Osteoblast (primary cell): Measurements from ENCODE around the gene GRWD1. TPM values are rescaled to one million over a fixed set of nuclear protein-coding genes. Genes with fewer than 3 reads are reported as not detected.

Source experiments
- DNase-seq: peaks from one replicate; pipeline ENCODE4 v3.0.0; 2011; ENCODE audit warnings: low spot score, mixed read lengths; ENCODE audit not compliant: insufficient read length; ENCODE audit errors: missing footprints
- H2AFZ ChIP-seq: 2 replicates; pipeline ENCODE4 v1.6.0; 2011; ENCODE audit warnings: mild to moderate bottlenecking, low read length
- H3K27ac ChIP-seq: 2 replicates; pipeline ENCODE4 v1.5.1; 2011; ENCODE audit warnings: mild to moderate bottlenecking, low read depth, low read length, moderate library complexity
- H3K27me3 ChIP-seq: 2 replicates; pipeline ENCODE4 v1.6.0; 2012; ENCODE audit warnings: mild to moderate bottlenecking, control low read depth, inconsistent platforms, low read length, moderate library complexity; ENCODE audit not compliant: insufficient read depth
- H3K36me3 ChIP-seq: 2 replicates; pipeline ENCODE4 v1.5.1; 2011; ENCODE audit warnings: mild to moderate bottlenecking, low read length, control low read depth, moderate library complexity; ENCODE audit not compliant: insufficient read depth
- H3K4me1 ChIP-seq: 2 replicates; pipeline ENCODE4 v1.5.1; 2011; ENCODE audit warnings: mild to moderate bottlenecking, low read length, control low read depth, moderate library complexity; ENCODE audit not compliant: insufficient read depth
- H3K4me2 ChIP-seq: 2 replicates; pipeline ENCODE4 v1.6.0; 2011; ENCODE audit warnings: mild to moderate bottlenecking, low read length; ENCODE audit not compliant: insufficient read depth
- H3K4me3 ChIP-seq: fragments of 200-600 bp; sonication (generic); 3 replicates; pipeline ENCODE4 v1.5.1; 2012; ENCODE audit warnings: mild to moderate bottlenecking, low read length, inconsistent platforms; ENCODE audit not compliant: insufficient read depth
- H3K79me2 ChIP-seq: 2 replicates; pipeline ENCODE4 v1.6.0; 2012; ENCODE audit warnings: mild to moderate bottlenecking, low read length, control low read depth, inconsistent platforms; ENCODE audit not compliant: insufficient read depth
- H3K9me3 ChIP-seq: 2 replicates; pipeline ENCODE4 v1.5.1; 2011; ENCODE audit warnings: low read depth, low read length, control low read depth
- H4K20me1 ChIP-seq: 2 replicates; pipeline ENCODE4 v1.6.0; 2012; ENCODE audit warnings: mild to moderate bottlenecking, low read length, control low read depth; ENCODE audit not compliant: insufficient read depth
- total RNA-seq: library from RNA; depleted of rRNA; stranded (reverse); fragments of >200 nt; gene quantifications from 2 replicates; pipeline ENCODE4 v1.2.3, GENCODE V29; 2012
- TF ChIP-seq, protein P1 (sequence below): IDR thresholded peaks from 2 replicates; pipeline ENCODE4 v1.5.1; 2011; ENCODE audit warnings: mild to moderate bottlenecking, low read depth, low read length, moderate library complexity; ENCODE audit errors: extremely low read depth

Gene GRWD1
- total RNA-seq, 1 donor = 25.0 TPM

DNA sequence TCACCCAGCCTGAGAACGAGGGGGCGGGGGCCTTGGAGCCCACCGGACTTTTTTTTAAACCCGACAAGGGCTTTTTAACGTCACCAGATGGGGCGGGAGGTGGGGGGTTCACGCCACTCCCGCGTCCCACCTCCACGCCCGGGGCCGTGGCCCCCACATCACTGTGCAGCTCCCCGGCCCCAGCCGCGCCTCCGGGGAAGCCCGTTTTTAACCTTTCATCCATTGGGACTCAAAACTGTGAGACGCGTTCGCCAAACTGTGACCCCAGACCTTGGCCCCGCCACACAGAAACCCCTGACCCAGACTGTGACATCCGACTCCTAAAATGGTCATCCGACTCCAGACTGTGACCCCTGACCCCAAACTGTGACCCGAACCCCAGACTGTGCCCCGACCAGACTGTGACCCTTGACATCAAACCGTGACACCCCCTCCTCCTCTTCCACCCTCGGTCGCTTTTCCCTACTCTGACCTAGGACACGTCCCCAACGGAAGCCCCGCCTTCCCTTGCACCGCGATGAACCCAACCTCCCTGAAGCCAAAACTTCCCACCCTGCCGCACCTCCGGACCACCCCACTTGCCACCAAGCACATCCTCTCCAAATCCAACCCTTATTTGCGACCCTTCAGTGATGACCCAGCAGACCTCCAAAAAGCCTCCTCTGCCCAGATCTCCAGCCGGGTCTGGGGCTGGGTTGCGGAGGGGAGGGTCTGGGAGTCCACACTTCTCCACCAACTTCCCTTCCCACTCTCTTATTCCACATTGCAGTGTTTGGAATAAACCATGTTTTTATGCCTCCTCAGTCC lies 1.5 kb upstream of the GRWD1 start:
- TF ChIP-seq, protein P1, sequence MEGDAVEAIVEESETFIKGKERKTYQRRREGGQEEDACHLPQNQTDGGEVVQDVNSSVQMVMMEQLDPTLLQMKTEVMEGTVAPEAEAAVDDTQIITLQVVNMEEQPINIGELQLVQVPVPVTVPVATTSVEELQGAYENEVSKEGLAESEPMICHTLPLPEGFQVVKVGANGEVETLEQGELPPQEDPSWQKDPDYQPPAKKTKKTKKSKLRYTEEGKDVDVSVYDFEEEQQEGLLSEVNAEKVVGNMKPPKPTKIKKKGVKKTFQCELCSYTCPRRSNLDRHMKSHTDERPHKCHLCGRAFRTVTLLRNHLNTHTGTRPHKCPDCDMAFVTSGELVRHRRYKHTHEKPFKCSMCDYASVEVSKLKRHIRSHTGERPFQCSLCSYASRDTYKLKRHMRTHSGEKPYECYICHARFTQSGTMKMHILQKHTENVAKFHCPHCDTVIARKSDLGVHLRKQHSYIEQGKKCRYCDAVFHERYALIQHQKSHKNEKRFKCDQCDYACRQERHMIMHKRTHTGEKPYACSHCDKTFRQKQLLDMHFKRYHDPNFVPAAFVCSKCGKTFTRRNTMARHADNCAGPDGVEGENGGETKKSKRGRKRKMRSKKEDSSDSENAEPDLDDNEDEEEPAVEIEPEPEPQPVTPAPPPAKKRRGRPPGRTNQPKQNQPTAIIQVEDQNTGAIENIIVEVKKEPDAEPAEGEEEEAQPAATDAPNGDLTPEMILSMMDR = no peak
- Histone ChIP-seq H3K9me3 (no peaks in the 10 kb centered on the region), H3K27ac (no peak overlapping the region), H3K4me1 (peaks cover 18% of the 10 kb centered on the region), H3K79me2 (peaks cover 27% of the 10 kb centered on the region), H3K4me2 (peak overlapping the region; percentile 94), H3K27me3 (peaks cover 5% of the 10 kb centered on the region), H3K4me3 (peak overlapping the region; percentile 93), H3K36me3 (peaks cover 16% of the 10 kb centered on the region), H4K20me1 (no peaks in the 10 kb centered on the region), H2AFZ (peak overlapping the region; percentile 91)
- DNase-seq = peak; percentile 90

DNA sequence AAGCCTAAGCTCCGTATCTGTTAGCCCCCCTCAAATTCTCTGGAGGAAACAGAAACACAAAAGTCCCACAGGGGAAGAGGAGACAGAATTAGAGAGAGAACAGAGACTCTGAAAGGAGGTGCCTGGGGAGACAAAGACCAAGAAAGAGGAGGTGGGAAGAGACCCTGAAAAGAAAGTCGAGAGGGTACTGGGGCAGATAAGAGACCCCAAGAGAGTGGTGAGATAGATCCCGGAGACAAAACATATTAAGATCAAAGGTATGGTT lies 915 bp upstream of the GRWD1 start:
- DNase-seq = no peak
- Histone ChIP-seq H3K4me2 (peak overlapping the region; percentile 94), H4K20me1 (no peaks in the 10 kb centered on the region), H3K4me3 (peak overlapping the region; percentile 93), H3K27ac (no peak overlapping the region), H3K27me3 (peaks cover 5% of the 10 kb centered on the region), H3K4me1 (peaks cover 18% of the 10 kb centered on the region), H3K36me3 (peaks cover 19% of the 10 kb centered on the region), H3K9me3 (no peaks in the 10 kb centered on the region), H3K79me2 (peaks cover 27% of the 10 kb centered on the region), H2AFZ (peak overlapping the region; percentile 91)
- TF ChIP-seq, protein P1 = no peak

DNA sequence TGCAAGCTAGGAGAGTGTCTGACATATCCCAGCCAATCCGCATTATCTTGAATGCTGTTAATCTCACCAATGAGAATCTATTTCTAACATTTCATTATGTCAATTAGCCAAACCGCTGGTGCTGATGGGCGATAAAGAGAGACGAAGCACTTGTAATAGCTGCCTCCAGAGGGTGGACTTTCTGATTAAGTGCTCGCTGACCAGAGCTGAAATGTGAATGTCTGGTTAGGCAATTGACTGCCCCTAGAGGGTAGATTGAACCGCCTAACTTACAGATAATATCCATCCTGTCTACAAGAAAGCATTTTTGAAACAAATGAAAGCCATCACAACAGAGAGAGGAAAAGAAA lies 552 bp upstream of the GRWD1 start:
- Histone ChIP-seq H3K4me3 (peak overlapping the region; percentile 93), H3K79me2 (peaks cover 27% of the 10 kb centered on the region), H3K36me3 (peaks cover 21% of the 10 kb centered on the region), H2AFZ (peak overlapping the region; percentile 91), H4K20me1 (no peaks in the 10 kb centered on the region), H3K27ac (peak overlapping the region; percentile 90), H3K27me3 (peaks cover 5% of the 10 kb centered on the region), H3K4me2 (peak overlapping the region; percentile 94), H3K4me1 (peaks cover 18% of the 10 kb centered on the region), H3K9me3 (no peaks in the 10 kb centered on the region)
- TF ChIP-seq, protein P1 = peak; percentile 85
- DNase-seq = peak; percentile 100

DNA sequence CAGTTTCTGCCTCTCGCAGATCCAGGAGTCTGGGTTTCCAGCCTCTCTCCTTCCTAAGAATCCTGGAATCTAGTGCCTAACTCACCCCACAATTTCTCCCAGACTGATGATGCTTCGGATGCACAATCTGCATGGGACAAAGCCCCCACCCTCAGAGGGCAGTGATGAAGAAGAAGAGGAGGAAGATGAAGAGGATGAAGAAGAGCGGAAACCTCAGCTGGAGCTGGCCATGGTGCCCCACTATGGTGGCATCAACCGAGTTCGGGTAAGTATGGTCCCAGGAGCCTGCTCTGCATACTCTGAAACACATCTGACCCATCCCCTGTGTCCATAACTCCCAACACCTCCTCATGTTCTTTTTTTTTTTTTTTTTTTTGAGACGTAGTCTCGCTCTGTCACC lies 796 bp downstream of the GRWD1 start:
- H3K79me2 ChIP-seq = peaks cover 27% of the 10 kb centered on the region
- peaks cover 33% of the 10 kb centered on the region for H3K36me3 ChIP-seq
- peak; percentile 76 for DNase-seq
- H3K27ac ChIP-seq = peak overlapping the region; percentile 90
- H2AFZ ChIP-seq = no peak overlapping the region
- H3K9me3 ChIP-seq = no peaks in the 10 kb centered on the region
- no peaks in the 10 kb centered on the region for H4K20me1 ChIP-seq
- peaks cover 5% of the 10 kb centered on the region for H3K27me3 ChIP-seq
- H3K4me2 ChIP-seq = peak overlapping the region; percentile 94
- H3K4me1 ChIP-seq = peaks cover 18% of the 10 kb centered on the region
- peak overlapping the region; percentile 93 for H3K4me3 ChIP-seq
- TF ChIP-seq, protein P1 = no peak
